K562 (cell line): ENCODE data around the gene C10orf90. TPM values are rescaled to one million over a fixed set of nuclear protein-coding genes. Genes with fewer than 3 reads are reported as not detected.

Source experiments
- ATAC-seq: fragments of 200-7000 bp; cut with Tn5 transposase; 3 replicates; pipeline ENCODE4 v1.9.1; 2020; ENCODE audit warnings: moderate library complexity
- BruUV-seq: library from RNA; stranded (reverse); fragments of 400-500 nt; replicated peaks from 2 replicates; lab custom pipeline; 2021; lab: Mats Ljungman, UMichigan
- CTCF ChIA-PET: fragments of 300-600 bp; formaldehyde crosslinking; extraction: SDS; loops from one replicate; lab custom pipeline; 2021; ENCODE audit warnings: low intra/inter-chr PET ratio; lab: Yijun Ruan, JAX
- POLR2A ChIA-PET: fragments of 300-600, 350-650 bp; sonication (Branson Sonifier 250); formaldehyde crosslinking; extraction: SDS; loops from one replicate; lab custom pipeline; 2021; ENCODE audit warnings: antibody characterized with exemption, inconsistent platforms; lab: Yijun Ruan, JAX
- DNase-seq, 4 experiments: peaks; one replicate each; pipeline versions ENCODE4 v3.0.0 to v3.0.0-alpha.2; 2011 to 2018; ENCODE audit warnings: low spot score in 3 of 4, mixed read lengths in 3 of 4; ENCODE audit errors: extremely low read depth in 1 of 4
- FAIRE-seq: peaks from 2 replicates; lab custom pipeline; 2011; peaks lifted over from hg19 to GRCh38; lab: Jason Lieb, UNC
- H2AFZ ChIP-seq: 2 replicates; pipeline ENCODE4 v1.6.0; 2011; ENCODE audit warnings: low read depth, low read length, control low read depth, inconsistent platforms
- H3K27ac ChIP-seq: fragments of 200-600 bp; 3 replicates; pipeline ENCODE4 v1.8.0; 2011; ENCODE audit warnings: low read depth, mild to moderate bottlenecking, control low read depth, inconsistent platforms, low read length, moderate library complexity, mixed read lengths; ENCODE audit errors: extremely low read depth
- H3K27me3 ChIP-seq, 2 experiments: fragments of 300-600 bp in 1 of 2; 2 replicates in 1 of 2; 3 replicates in 1 of 2; pipeline versions ENCODE4 v1.6.0 to v1.8.0; 2011; ENCODE audit warnings: inconsistent platforms in 2 of 2, low read length in 2 of 2, mild to moderate bottlenecking in 1 of 2, mixed read lengths in 1 of 2, moderate library complexity in 1 of 2; ENCODE audit not compliant: control insufficient read depth in 2 of 2, insufficient read depth in 2 of 2
- H3K36me3 ChIP-seq: fragments of 300-600 bp; 3 replicates; pipeline ENCODE4 v1.8.0; 2011; ENCODE audit warnings: mild to moderate bottlenecking, low read length, inconsistent platforms; ENCODE audit not compliant: control insufficient read depth, insufficient read depth
- H3K4me1 ChIP-seq, 2 experiments: fragments of 200-600 bp in 1 of 2; replicated peaks in 1 of 2; 2 replicates in 1 of 2; 3 replicates in 1 of 2; pipeline versions ENCODE4 v1.5.1 to v1.8.0; 2011; ENCODE audit warnings: inconsistent platforms in 2 of 2, low read length in 2 of 2, mild to moderate bottlenecking in 1 of 2, mixed read lengths in 1 of 2, moderate library complexity in 1 of 2; ENCODE audit not compliant: control insufficient read depth in 2 of 2, insufficient read depth in 2 of 2
- H3K4me2 ChIP-seq: 2 replicates; pipeline ENCODE4 v1.6.1; 2011; ENCODE audit warnings: low read length, control low read depth, inconsistent platforms, mixed read lengths; ENCODE audit not compliant: insufficient read depth
- H3K4me3 ChIP-seq: fragments of 200-600 bp; sonication (generic), shearing (Covaris generic); 2 replicates; pipeline ENCODE4 v1.5.1; 2016; ENCODE audit warnings: control low read depth, inconsistent platforms
- H3K79me2 ChIP-seq: fragments of 200-600 bp; 3 replicates; pipeline ENCODE4 v1.8.0; 2011; ENCODE audit warnings: low read length, inconsistent platforms; ENCODE audit not compliant: control insufficient read depth, insufficient read depth
- H3K9ac ChIP-seq, 2 experiments: 2 replicates each; pipeline versions ENCODE4 v1.6.0 to v1.6.1; 2011; ENCODE audit warnings: low read depth in 2 of 2, low read length in 2 of 2, control low read depth in 1 of 2, inconsistent platforms in 1 of 2, mild to moderate bottlenecking in 1 of 2, mixed read lengths in 1 of 2; ENCODE audit not compliant: insufficient read depth in 1 of 2
- H3K9me1 ChIP-seq: one replicate; pipeline ENCODE4 v1.6.0; 2011; ENCODE audit warnings: inconsistent platforms, mild to moderate bottlenecking, low read length, moderate library complexity; ENCODE audit not compliant: control insufficient read depth, insufficient read depth
- H3K9me3 ChIP-seq: replicated peaks from 2 replicates; pipeline ENCODE4 v1.5.1; 2011; ENCODE audit warnings: low read depth, low read length, inconsistent platforms; ENCODE audit not compliant: control insufficient read depth, insufficient read depth
- H4K20me1 ChIP-seq: replicated peaks from 2 replicates; pipeline ENCODE4 v1.6.1; 2011; ENCODE audit warnings: low read length, inconsistent platforms, mixed read lengths; ENCODE audit not compliant: control insufficient read depth, insufficient read depth
- CBFA2T2 ChIP-seq: fragments of 450-650 bp; conservative IDR thresholded peaks from 2 replicates; pipeline ENCODE4 v1.6.1; 2017; ENCODE audit warnings: mild to moderate bottlenecking
- CBFA2T3 ChIP-seq: fragments of 450-650 bp; IDR thresholded peaks from 2 replicates; pipeline ENCODE4 v1.6.1; 2017
- CSDE1 ChIP-seq, 2 experiments: fragments of 450-650 bp; IDR thresholded peaks; 2 replicates each; pipeline ENCODE4 v1.6.1; 2016; ENCODE audit warnings: mild to moderate bottlenecking in 1 of 2
- ELF2 ChIP-seq: fragments of 250-450 bp; sonication (Bioruptor Pico); IDR thresholded peaks from 2 replicates; pipeline ENCODE4 v1.5.0; 2021; ENCODE audit warnings: mild to moderate bottlenecking
- FOXJ3 ChIP-seq: sonication (generic); formaldehyde crosslinking; IDR thresholded peaks from 2 replicates; pipeline ENCODE4 v1.4.0; 2020; ENCODE audit warnings: mild to moderate bottlenecking, missing genetic modification reagents
- KLF13 ChIP-seq: fragments of 450-650 bp; IDR thresholded peaks from 2 replicates; pipeline ENCODE4 v1.6.1; 2016; ENCODE audit warnings: missing genetic modification characterization, low read depth, mild to moderate bottlenecking, missing compliant biosample characterization, moderate library complexity, borderline replicate concordance
- MYBL2 ChIP-seq, 2 experiments: fragments of 450-650 bp in 1 of 2; sonication (generic) in 1 of 2; formaldehyde crosslinking in 1 of 2; IDR thresholded peaks; 2 replicates each; pipeline versions ENCODE4 v1.6.1 to v1.8.1; 2017 to 2022; ENCODE audit warnings: borderline replicate concordance in 1 of 2, inconsistent platforms in 1 of 2, low read depth in 1 of 2, mild to moderate bottlenecking in 1 of 2, missing genetic modification reagents in 1 of 2, moderate library complexity in 1 of 2
- NFIX ChIP-seq: fragments of 250-450 bp; sonication (Bioruptor Pico); IDR thresholded peaks from 2 replicates; pipeline ENCODE4 v1.4.0; 2020; ENCODE audit warnings: low read depth, mild to moderate bottlenecking, moderate library complexity
- NR2C2 ChIP-seq, 2 experiments: fragments of 200-800 bp in 1 of 2; sonication (Bioruptor generic) in 1 of 2; sonication (generic) in 1 of 2; formaldehyde crosslinking in 1 of 2; IDR thresholded peaks; 2 replicates each; pipeline versions ENCODE4 v1.6.1 to v1.8.0; 2016 to 2022; ENCODE audit warnings: mild to moderate bottlenecking in 1 of 2, missing compliant biosample characterization in 1 of 2, missing genetic modification characterization in 1 of 2, missing genetic modification reagents in 1 of 2
- NR2F6 ChIP-seq: fragments of 450-650 bp; formaldehyde crosslinking; IDR thresholded peaks from 2 replicates; pipeline ENCODE4 v1.4.0; 2020; ENCODE audit warnings: mild to moderate bottlenecking
- PCBP2 ChIP-seq: fragments of 200-400 bp; formaldehyde crosslinking; IDR thresholded peaks from 2 replicates; pipeline ENCODE4 v1.6.1; 2018; ENCODE audit warnings: low read length, low read depth, mild to moderate bottlenecking, moderate library complexity; ENCODE audit not compliant: poor library complexity, severe bottlenecking
- RBM39 ChIP-seq: fragments of 200-400 bp; formaldehyde crosslinking; optimal IDR thresholded peaks from 2 replicates; pipeline ENCODE3; 2018; ENCODE audit warnings: low read depth, low read length
- SMAD2 ChIP-seq: fragments of 150-350 bp; IDR thresholded peaks from 2 replicates; pipeline ENCODE4 v1.6.1; 2014; ENCODE audit warnings: low read depth, mild to moderate bottlenecking, low read length
- SRSF1 ChIP-seq: fragments of 200-400 bp; formaldehyde crosslinking; IDR thresholded peaks from 2 replicates; pipeline ENCODE4 v1.6.1; 2017; ENCODE audit warnings: mild to moderate bottlenecking, low read depth, low read length, moderate library complexity
- TCF7L2 ChIP-seq: fragments of 150-350 bp; IDR thresholded peaks from 2 replicates; pipeline ENCODE4 v1.6.1; 2016; ENCODE audit warnings: low read depth, mild to moderate bottlenecking, low read length, moderate library complexity
- YY1 ChIP-seq, 3 experiments: IDR thresholded peaks; 2 replicates each; pipeline ENCODE4 v1.6.1; 2011; ENCODE audit warnings: low read length in 2 of 3, mild to moderate bottlenecking in 2 of 3, moderate library complexity in 2 of 3, borderline replicate concordance in 1 of 3, control low read depth in 1 of 3, low read depth in 1 of 3; ENCODE audit not compliant: insufficient read depth in 3 of 3, insufficient replicate concordance in 2 of 3, control insufficient read depth in 1 of 3, insufficient read length in 1 of 3; ENCODE audit errors: extremely low read depth in 1 of 3
- ZKSCAN8 ChIP-seq: fragments of 200-800 bp; sonication (Bioruptor generic); IDR thresholded peaks from 2 replicates; pipeline ENCODE4 v1.6.1; 2016; ENCODE audit warnings: missing genetic modification characterization, missing compliant biosample characterization
- ZNF282 ChIP-seq: sonication (generic); formaldehyde crosslinking; IDR thresholded peaks from 2 replicates; pipeline ENCODE4 v1.8.1; 2023; ENCODE audit warnings: missing genetic modification reagents
- ZNF699 ChIP-seq: fragments of 250-450 bp; sonication (Bioruptor Pico); IDR thresholded peaks from 2 replicates; pipeline ENCODE4 v1.8.0; 2021; ENCODE audit warnings: mild to moderate bottlenecking, moderate library complexity; ENCODE audit not compliant: insufficient replicate concordance
- ZNF707 ChIP-seq: fragments of 250-450 bp; sonication (Bioruptor Pico); conservative IDR thresholded peaks from 2 replicates; pipeline ENCODE4 v1.8.0; 2022; ENCODE audit warnings: inconsistent platforms, mild to moderate bottlenecking, moderate library complexity
- WGBS: fragments of 100-300 bp; shearing (Covaris generic); methylation state at CpG from one replicate; pipeline ENCODE4 v1.1.6; 2016; ENCODE audit warnings: low coverage, mixed read lengths; ENCODE audit not compliant: insufficient coverage; ENCODE audit errors: missing lambda C conversion rate; 5-methylcytosine and 5-hydroxymethylcytosine counted together
- in situ Hi-C: fragments of 300-500 bp; cut with MboI; formaldehyde crosslinking; loops from 4 replicates; pipeline ENCODE4 v1.15.0; 2018; ENCODE audit warnings: inconsistent platforms, mixed read lengths
- intact Hi-C: fragments of 100-400 bp; cut with micrococcal nuclease; formaldehyde crosslinking; loops from 2 replicates; pipeline ENCODE4 v1.14.2; 2022
- polyA plus RNA-seq, 8 experiments: library from polyadenylated mRNA; depleted of rRNA in 4 of 8; stranded (reverse) in 5 of 8; unstranded in 3 of 8; fragments of >200 nt; fragmentation: Nextera tagmentation in 2 of 8; fragmentation: Illumina TruSeq in 1 of 8; extraction: Ambion mirVana in 2 of 8; extraction: Trizol in 1 of 8; gene quantifications; 2 replicates each; pipeline versions ENCODE4 v1.2.1 to v1.2.3, GENCODE V29; 2011 to 2014; ENCODE audit warnings: inconsistent platforms in 1 of 8, missing spikeins in 1 of 8
- total RNA-seq, 7 experiments: library from RNA; depleted of rRNA in 6 of 7; stranded (reverse); fragments of >200 nt in 6 of 7; fragmentation: Illumina TruSeq in 2 of 7; extraction: Trizol in 2 of 7; gene quantifications; 2 replicates each; pipeline versions ENCODE4 v1.2.1 to v1.2.3, GENCODE V29; 2011 to 2021; ENCODE audit warnings: low replicate concordance in 1 of 7

C10orf90 gene
- total and polyA plus RNA-seq, 9 of the 15 experiments (the other 6 are each of a cell fraction or from before 2014, with no cell fraction given) = not detected

- intact Hi-C loops (loop anchor here (10.0 kb wide), 1 partner anchor 216 kb away; no protein-coding TSS in a partner anchor), in situ Hi-C loops (no loop called here)
- Histone ChIP-seq H3K27ac (no peak overlapping the region), H3K9me3 (no peaks in the 10 kb centered on the region), H3K9ac (no peak overlapping the region), H3K4me2 (no peak overlapping the region), H4K20me1 (no peaks in the 10 kb centered on the region), H3K36me3 (no peaks in the 10 kb centered on the region), H3K79me2 (no peaks in the 10 kb centered on the region), H3K27me3 (peaks cover 0 to 5% of the 10 kb centered on the region in 2 experiments; a peak in 2 of 5 replicates), H2AFZ (no peak overlapping the region), H3K4me1 (no peaks in the 10 kb centered on the region), H3K9me1 (no peaks in the 10 kb centered on the region), H3K4me3 (no peak overlapping the region)
- TF ChIP-seq RBM39 = no peak
- TF ChIP-seq SRSF1 = no peak
- no peak for TF ChIP-seq ZKSCAN8 (CRISPR knock-in tag)
- TF ChIP-seq CBFA2T3 = no peak
- no peak for TF ChIP-seq NR2C2 (CRISPR knock-in tag; IDR thresholded peaks at IDR 0.05)
- no peak for TF ChIP-seq NR2C2 (tag; IDR thresholded peaks at IDR 0.05)
- no peak for TF ChIP-seq MYBL2 (IDR thresholded peaks at IDR 0.05; ENCODE audit: low read depth)
- no peak for TF ChIP-seq MYBL2 (CRISPR knock-in tag; IDR thresholded peaks at IDR 0.05; ENCODE audit: borderline replicate concordance)
- no peak for TF ChIP-seq PCBP2
- TF ChIP-seq SMAD2 = no peak
- TF ChIP-seq CSDE1 (IDR thresholded peaks at IDR 0.05) = no peak
- TF ChIP-seq NFIX (CRISPR knock-in tag) = no peak
- no peak for TF ChIP-seq YY1 (IDR thresholded peaks at IDR 0.05; ENCODE audit: borderline replicate concordance in 1 of 3, control insufficient read depth in 1 of 3, extremely low read depth in 1 of 3, insufficient read depth in 3 of 3, insufficient read length in 1 of 3, insufficient replicate concordance in 2 of 3, low read depth in 1 of 3, low read length in 2 of 3)
- no peak for TF ChIP-seq ZNF699 (CRISPR knock-in tag)
- TF ChIP-seq ZNF707 (CRISPR knock-in tag) = no peak
- no peak for TF ChIP-seq FOXJ3 (CRISPR knock-in tag)
- no peak for TF ChIP-seq KLF13 (tag)
- TF ChIP-seq ZNF282 (CRISPR knock-in tag) = no peak
- TF ChIP-seq CBFA2T2 = no peak
- no peak for TF ChIP-seq ELF2
- TF ChIP-seq TCF7L2 = no peak
- no peak for TF ChIP-seq NR2F6 (CRISPR knock-in tag)
- WGBS = 0% methylated on average over 4 of the region's 4 CpGs
- BruUV-seq = no TSS peak
- no peak for ATAC-seq
- ChIA-PET CTCF (no interaction called here), POLR2A (interaction anchor here (0.6 kb wide), 1 partner anchor 529 kb away, joined by 3 read pairs; no protein-coding TSS in a partner anchor)
- FAIRE-seq = no peak
- no peak for DNase-seq
Observed at GRCh38 chr10:126400641-126401040, 269.9 kb downstream of the C10orf90 start.
